PC-3 (cell line): ENCODE data around the gene NFKB1. TPM values are rescaled to one million over a fixed set of nuclear protein-coding genes. Genes with fewer than 3 reads are reported as not detected.

Source experiments
- ATAC-seq: fragments of 200-7000 bp; cut with Tn5 transposase; 2 replicates; pipeline ENCODE4 v1.9.1; 2020; ENCODE audit warnings: mild to moderate bottlenecking, moderate library complexity
- BruUV-seq: library from RNA; stranded (reverse); fragments of 400-500 nt; replicated peaks from 2 replicates; lab custom pipeline; 2021; lab: Mats Ljungman, UMichigan
- CTCF ChIA-PET: fragments of 300-600 bp; sonication (Branson Sonifier 250); formaldehyde crosslinking; loops from one replicate; lab custom pipeline; 2022; ENCODE audit warnings: antibody characterized with exemption; lab: Charles Lee
- POLR2A ChIA-PET: fragments of 300-600 bp; sonication (Branson Sonifier 250); formaldehyde crosslinking; loops from one replicate; lab custom pipeline; 2022; ENCODE audit warnings: antibody characterized with exemption; ENCODE audit not compliant: unreplicated experiment; lab: Charles Lee
- DNase-seq: peaks from one replicate; pipeline ENCODE4 v3.0.0-alpha.2; 2015
- H2AFZ ChIP-seq: fragments of 300-600 bp; sonication (generic); 2 replicates; pipeline ENCODE4 v1.6.0; 2016; ENCODE audit warnings: antibody characterized with exemption, low read length
- H3F3A ChIP-seq: fragments of 300-600 bp; sonication (generic); one replicate; pipeline ENCODE4 v1.6.0; 2017; ENCODE audit warnings: antibody characterized with exemption, low read length, control low read depth, mild to moderate bottlenecking; ENCODE audit not compliant: unreplicated experiment
- H3K27ac ChIP-seq: fragments of 300-600 bp; sonication (generic); 2 replicates; pipeline ENCODE4 v1.5.1; 2016; ENCODE audit warnings: mild to moderate bottlenecking, low read length
- H3K27me3 ChIP-seq: fragments of 300-600 bp; sonication (generic); 2 replicates; pipeline ENCODE4 v1.6.1; 2016; ENCODE audit warnings: low read length, mixed read lengths
- H3K36me3 ChIP-seq: fragments of 300-600 bp; sonication (generic); 2 replicates; pipeline ENCODE4 v1.6.1; 2016; ENCODE audit warnings: low read depth, mixed run types, low read length, mixed read lengths
- H3K4me1 ChIP-seq: fragments of 300-600 bp; sonication (generic); 2 replicates; pipeline ENCODE4 v1.5.1; 2016; ENCODE audit warnings: low read length; ENCODE audit not compliant: insufficient read depth
- H3K4me2 ChIP-seq: fragments of 300-600 bp; sonication (generic); 2 replicates; pipeline ENCODE4 v1.6.0; 2016; ENCODE audit warnings: low read length
- H3K4me3 ChIP-seq: fragments of 300-600 bp; sonication (generic); 2 replicates; pipeline ENCODE4 v1.5.1; 2016; ENCODE audit warnings: mild to moderate bottlenecking, low read length, mixed read lengths
- H3K79me2 ChIP-seq: fragments of 300-600 bp; sonication (generic); 2 replicates; pipeline ENCODE4 v1.6.1; 2017; ENCODE audit warnings: low read length, mixed read lengths
- H3K9ac ChIP-seq: fragments of 300-600 bp; sonication (generic); 2 replicates; pipeline ENCODE4 v1.6.0; 2016; ENCODE audit warnings: mild to moderate bottlenecking, low read length
- H3K9me2 ChIP-seq: fragments of 300-600 bp; sonication (generic); replicated peaks from 2 replicates; pipeline ENCODE4 v1.6.1; 2016; ENCODE audit warnings: mixed run types, low read length, mixed read lengths
- H3K9me3 ChIP-seq: fragments of 300-600 bp; sonication (generic); 2 replicates; pipeline ENCODE4 v1.6.1; 2016; ENCODE audit warnings: low read length, mixed read lengths
- H4K20me1 ChIP-seq: fragments of 300-600 bp; sonication (generic); 2 replicates; pipeline ENCODE4 v1.6.1; 2016; ENCODE audit warnings: low read length, mixed read lengths
- EZH2 ChIP-seq: fragments of 300-600 bp; sonication (generic); IDR thresholded peaks from one replicate; pipeline ENCODE4 v1.6.1; 2017; ENCODE audit warnings: antibody characterized with exemption, mild to moderate bottlenecking, low read length; ENCODE audit not compliant: unreplicated experiment
- EZH2phosphoT487 ChIP-seq: fragments of 300-600 bp; sonication (generic); IDR thresholded peaks from 2 replicates; pipeline ENCODE4 v1.6.1; 2018; ENCODE audit warnings: mild to moderate bottlenecking, antibody characterized with exemption, low read length, borderline replicate concordance
- intact Hi-C: fragments of 100-400 bp; cut with micrococcal nuclease; formaldehyde crosslinking; loops from 2 replicates; pipeline ENCODE4 v1.9.0; 2023
- total RNA-seq: library from RNA; depleted of rRNA; stranded (reverse); fragments of >200 nt; gene quantifications from 2 replicates; pipeline ENCODE4 v1.2.3, GENCODE V29; 2014
- TF ChIP-seq, protein P1 (sequence below): fragments of 300-600 bp; sonication (generic); conservative IDR thresholded peaks from 2 replicates; pipeline ENCODE4 v1.5.1; 2017; ENCODE audit warnings: antibody characterized with exemption, low read depth, mild to moderate bottlenecking, low read length

Gene NFKB1
- total RNA-seq, 1 experiment from 2014 or later = 22.2 TPM

DNA sequence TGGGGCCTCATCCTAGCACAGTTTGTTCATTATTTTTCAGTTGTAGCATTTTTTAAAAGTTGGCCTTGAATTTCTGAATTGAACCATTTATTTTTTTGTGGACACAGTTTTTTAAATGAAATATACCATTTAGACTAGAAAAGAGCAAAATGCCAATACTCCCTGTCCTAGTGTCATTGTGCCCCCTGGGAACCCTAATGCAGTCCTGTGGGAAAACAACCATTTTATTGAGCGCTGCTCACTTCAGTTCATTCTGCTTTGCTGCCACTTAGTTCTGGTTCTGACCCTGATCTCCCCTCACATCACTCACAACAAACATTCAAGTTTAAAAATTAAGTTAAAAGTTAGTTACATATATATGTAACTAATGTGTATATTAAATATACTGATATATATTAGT is 5.4 kb downstream of the NFKB1 start:
- no TSS peak for BruUV-seq
- DNase-seq (no peak), ATAC-seq (no peak)
- Histone ChIP-seq H4K20me1 (peaks cover 36% of the 10 kb centered on the region), H3K4me3 (no peak overlapping the region), H2AFZ (no peak overlapping the region), H3K27ac (no peak overlapping the region), H3K4me1 (peaks cover 23% of the 10 kb centered on the region), H3K9me3 (no peaks in the 10 kb centered on the region), H3K36me3 (no peaks in the 10 kb centered on the region), H3F3A (no peaks in the 10 kb centered on the region), H3K9ac (no peak overlapping the region), H3K4me2 (no peak overlapping the region), H3K27me3 (no peaks in the 10 kb centered on the region), H3K9me2 (no peaks in the 10 kb centered on the region), H3K79me2 (peaks cover 98% of the 10 kb centered on the region)
- ChIA-PET POLR2A (no interaction called here), CTCF (no interaction called here)
- TF ChIP-seq EZH2phosphoT487 (no peak), EZH2 (no peak)
- TF ChIP-seq, protein P1, sequence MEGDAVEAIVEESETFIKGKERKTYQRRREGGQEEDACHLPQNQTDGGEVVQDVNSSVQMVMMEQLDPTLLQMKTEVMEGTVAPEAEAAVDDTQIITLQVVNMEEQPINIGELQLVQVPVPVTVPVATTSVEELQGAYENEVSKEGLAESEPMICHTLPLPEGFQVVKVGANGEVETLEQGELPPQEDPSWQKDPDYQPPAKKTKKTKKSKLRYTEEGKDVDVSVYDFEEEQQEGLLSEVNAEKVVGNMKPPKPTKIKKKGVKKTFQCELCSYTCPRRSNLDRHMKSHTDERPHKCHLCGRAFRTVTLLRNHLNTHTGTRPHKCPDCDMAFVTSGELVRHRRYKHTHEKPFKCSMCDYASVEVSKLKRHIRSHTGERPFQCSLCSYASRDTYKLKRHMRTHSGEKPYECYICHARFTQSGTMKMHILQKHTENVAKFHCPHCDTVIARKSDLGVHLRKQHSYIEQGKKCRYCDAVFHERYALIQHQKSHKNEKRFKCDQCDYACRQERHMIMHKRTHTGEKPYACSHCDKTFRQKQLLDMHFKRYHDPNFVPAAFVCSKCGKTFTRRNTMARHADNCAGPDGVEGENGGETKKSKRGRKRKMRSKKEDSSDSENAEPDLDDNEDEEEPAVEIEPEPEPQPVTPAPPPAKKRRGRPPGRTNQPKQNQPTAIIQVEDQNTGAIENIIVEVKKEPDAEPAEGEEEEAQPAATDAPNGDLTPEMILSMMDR = no peak
- intact Hi-C loops = no loop called here

- no TSS peak for BruUV-seq
- ChIA-PET POLR2A (no interaction called here), CTCF (no interaction called here)
Observed at GRCh38 chr4:102511830-102512605, 10.9 kb downstream of the NFKB1 start.

More at GRCh38 chr4:102511830-102512605, 10.9 kb downstream of the NFKB1 start:
- ATAC-seq (no peak), DNase-seq (no peak)
- Histone ChIP-seq H2AFZ (no peak overlapping the region), H3K27me3 (no peaks in the 10 kb centered on the region), H3K4me3 (no peak overlapping the region), H3K36me3 (no peaks in the 10 kb centered on the region), H3K9ac (no peak overlapping the region), H3K27ac (no peak overlapping the region), H3K4me1 (no peaks in the 10 kb centered on the region), H3K9me2 (no peaks in the 10 kb centered on the region), H3K4me2 (no peak overlapping the region), H3F3A (no peaks in the 10 kb centered on the region), H3K9me3 (no peaks in the 10 kb centered on the region), H3K79me2 (peaks cover 94% of the 10 kb centered on the region), H4K20me1 (peaks cover 14% of the 10 kb centered on the region)
- TF ChIP-seq EZH2 (no peak), EZH2phosphoT487 (no peak)
- TF ChIP-seq, protein P1 = no peak
- intact Hi-C loops = no loop called here
